Right ventricle myocardium superior (tissue), 1 donor: ENCODE results near the gene FBN2. TPM values are rescaled to one million over a fixed set of nuclear protein-coding genes. Genes with fewer than 3 reads are reported as not detected.
"Not testable (repeated sequence)": the region's sequence is repeated elsewhere in the genome, so short reads cannot be mapped to it uniquely, and the experiment has no call there.

ENCODE experiments used
- ATAC-seq: fragments of 200-7000 bp; cut with Tn5 transposase; one replicate; pipeline ENCODE4 v1.9.1; 2020; ENCODE audit warnings: mild to moderate bottlenecking; ENCODE audit not compliant: poor library complexity
- DNase-seq: peaks from one replicate; pipeline ENCODE4 v3.0.0-alpha.2; 2020
- intact Hi-C: fragments of 100-400 bp; cut with DNase I; formaldehyde crosslinking; loops from one replicate; pipeline ENCODE4 v1.11.2; 2022
- total RNA-seq: library from RNA; stranded (reverse); fragmentation: NEBNext Ultra II Directional; extraction: Animal tissue kit (Norgen Biotek cat#: 25700); gene quantifications from one replicate; pipeline ENCODE4 v1.2.1, GENCODE V29; 2021
- donor health status: DM: no; HTN: yes; CAD: no; lungs with severe emphysema.

The FBN2 gene
- total RNA-seq, 1 donor from 2014 or later = 23.5 TPM

DNA sequence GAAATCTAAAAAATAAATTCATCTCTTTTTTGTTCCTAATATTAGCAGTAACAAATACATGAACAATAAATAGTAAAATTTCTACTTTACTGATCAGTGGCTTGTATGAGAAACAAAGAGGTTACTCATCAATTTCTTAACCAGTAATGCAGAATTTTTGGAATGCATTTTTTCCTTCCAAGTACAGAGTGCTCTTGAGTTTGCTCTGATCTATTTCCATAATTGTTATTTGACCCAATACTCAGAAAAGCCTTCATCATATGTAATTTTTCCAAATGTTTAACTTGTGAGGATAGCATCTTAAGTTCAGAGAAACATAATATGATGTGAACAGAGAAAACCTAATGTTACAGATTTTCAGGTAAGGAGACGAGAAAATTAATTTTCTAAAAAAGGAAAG is 47.3 kb downstream of the FBN2 start:
- intact Hi-C loops = no loop called here
- no peak for DNase-seq
- no peak for ATAC-seq

DNA sequence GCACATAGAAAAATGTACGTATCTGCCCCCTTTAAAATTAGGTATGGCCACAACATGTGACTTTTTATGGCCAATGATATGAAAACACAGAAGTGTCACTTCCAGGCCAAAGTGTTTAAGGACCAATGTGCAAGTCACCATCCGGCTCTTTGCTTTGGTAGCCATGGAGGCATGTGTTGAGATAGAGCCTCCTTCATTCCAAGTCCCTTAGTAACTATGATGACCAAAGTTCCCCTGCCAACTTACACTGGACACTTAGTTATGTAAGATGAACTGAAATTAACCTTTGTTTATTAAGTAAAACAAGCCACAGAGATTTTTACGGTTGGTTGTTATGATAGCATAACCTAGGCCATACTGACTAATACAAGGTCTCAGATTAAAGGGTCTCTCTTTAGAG is 51.0 kb downstream of the FBN2 start:
- intact Hi-C loops = no loop called here
- DNase-seq (no peak), ATAC-seq (no peak)

DNA sequence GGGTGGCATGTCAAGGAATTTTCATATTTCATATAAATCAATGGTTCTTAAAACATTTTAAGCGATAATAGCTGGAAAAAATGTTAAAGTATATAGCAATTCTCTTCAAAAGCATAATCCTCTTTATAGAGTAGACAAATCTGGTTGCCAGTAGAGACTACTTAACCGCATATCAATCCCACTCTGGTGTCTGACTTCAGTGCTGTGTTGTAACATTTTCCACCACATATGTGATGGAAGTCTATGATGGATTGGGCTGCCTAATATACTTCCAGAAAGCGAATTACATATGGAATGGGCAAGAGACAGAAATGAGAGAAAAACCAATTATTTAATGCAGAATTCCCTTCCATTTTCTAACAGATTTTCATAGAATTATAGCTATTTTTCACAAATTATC is 54.3 kb downstream of the FBN2 start:
- intact Hi-C loops = no loop called here
- ATAC-seq (no peak), DNase-seq (no peak)

- ATAC-seq (no peak), DNase-seq (no peak)
- intact Hi-C loops = no loop called here
These were observed 57.0 kb downstream of the FBN2 start for GRCh38 chr5:128480906-128481633.

DNA sequence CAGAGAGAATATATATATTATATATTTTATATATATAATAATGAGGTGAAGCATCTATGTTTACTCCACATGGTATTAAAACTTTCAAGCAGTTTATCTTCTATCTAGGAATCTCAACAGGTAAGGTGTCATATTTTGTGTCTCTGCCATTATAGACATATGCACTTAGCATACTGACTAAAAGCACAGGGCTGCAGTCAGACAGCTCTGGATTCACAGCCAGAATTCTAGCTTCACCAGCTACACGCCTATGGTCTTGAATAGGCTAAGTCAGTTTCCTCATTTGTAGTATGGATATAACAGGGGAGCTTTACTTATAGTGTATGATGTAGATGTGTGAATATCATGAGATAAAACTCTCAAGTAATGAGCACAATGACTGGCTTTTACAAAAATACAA is 57.9 kb downstream of the FBN2 start:
- ATAC-seq (no peak), DNase-seq (no peak)
- intact Hi-C loops = no loop called here

- DNase-seq (no peak), ATAC-seq (no peak)
- intact Hi-C loops = no loop called here
These were observed 59.4 kb downstream of the FBN2 start for GRCh38 chr5:128478386-128479368.

- peak; percentile 84 for ATAC-seq
- intact Hi-C loops = no loop called here
- DNase-seq = no peak
These were observed 60.1 kb downstream of the FBN2 start for GRCh38 chr5:128477944-128478343.

DNA sequence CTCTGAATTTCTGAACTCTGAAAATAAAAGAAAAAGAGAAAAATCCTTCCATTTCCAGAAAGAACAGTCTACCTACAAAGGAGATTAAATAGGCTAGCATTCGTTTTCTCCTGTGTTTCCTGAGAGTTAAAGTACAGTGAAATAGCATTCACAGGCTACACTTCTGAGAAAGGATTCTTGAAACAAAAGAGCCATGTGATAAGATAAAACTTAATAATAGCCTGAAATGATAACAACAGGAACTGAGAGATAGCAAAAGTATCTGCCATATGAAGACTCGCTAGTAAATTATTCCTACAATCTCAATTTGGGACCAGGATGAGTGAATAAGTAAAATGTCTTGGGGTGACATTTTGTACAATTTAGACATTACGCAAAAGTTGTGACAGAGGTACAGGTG is 62.4 kb downstream of the FBN2 start:
- ATAC-seq = no peak
- no peak for DNase-seq
- intact Hi-C loops = no loop called here

GRCh38 chr5:128472919-128473318 is 65.1 kb downstream of the FBN2 start:
- ATAC-seq = peak; percentile 20
- intact Hi-C loops = no loop called here

GRCh38 chr5:128472036-128472435 is 66.0 kb downstream of the FBN2 start:
- intact Hi-C loops = no loop called here
- DNase-seq = no peak

More at GRCh38 chr5:128472919-128473318, 65.1 kb downstream of the FBN2 start:
- DNase-seq = no peak

GRCh38 chr5:128470663-128471062 is 67.4 kb downstream of the FBN2 start:
- intact Hi-C loops = no loop called here
- DNase-seq = no peak
- ATAC-seq = no peak

More at GRCh38 chr5:128472036-128472435, 66.0 kb downstream of the FBN2 start:
- no peak for ATAC-seq

DNA sequence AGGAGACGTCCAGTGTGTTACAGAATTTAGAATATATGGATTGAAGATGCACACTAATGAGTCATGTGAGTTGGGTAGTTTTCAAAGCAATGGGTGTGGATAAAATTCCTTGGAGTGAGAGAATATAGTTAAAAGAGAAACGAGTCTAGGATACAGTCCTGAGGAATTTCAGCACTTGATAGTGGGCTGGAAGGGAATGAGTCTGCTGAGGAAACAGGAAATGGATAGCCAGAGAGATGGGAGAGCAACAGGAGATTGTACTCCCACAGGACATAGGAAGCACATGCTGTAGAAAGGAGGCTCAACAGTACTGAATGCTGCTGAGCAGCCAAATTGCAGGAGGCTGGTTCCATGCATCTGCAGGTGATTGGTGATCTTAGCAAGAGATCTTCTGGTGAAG is 68.1 kb downstream of the FBN2 start:
- ATAC-seq (no peak), DNase-seq (no peak)
- intact Hi-C loops = no loop called here

- no peak for ATAC-seq
- intact Hi-C loops = no loop called here
These were observed 71.1 kb downstream of the FBN2 start for GRCh38 chr5:128466980-128467379.

DNA sequence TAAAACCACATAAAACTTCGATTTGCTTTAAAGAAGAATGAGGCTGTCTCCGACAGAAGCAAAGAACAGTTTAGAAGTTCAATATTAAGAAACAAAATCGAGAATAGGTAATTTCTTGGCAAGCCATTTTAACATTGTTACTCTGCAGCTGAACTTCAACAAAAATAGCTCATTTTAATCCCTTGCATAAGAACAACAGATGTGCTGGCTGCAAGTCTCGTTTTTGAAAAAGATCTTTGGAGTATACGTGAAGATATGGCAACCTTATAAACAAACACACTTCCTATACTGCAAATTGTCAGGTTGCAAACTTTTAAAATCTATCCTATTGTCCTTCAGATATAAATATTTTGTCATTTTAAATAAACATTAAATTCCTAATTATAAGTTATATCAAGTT is 71.5 kb downstream of the FBN2 start:
- ATAC-seq = no peak
- intact Hi-C loops = no loop called here
- DNase-seq = no peak

More at GRCh38 chr5:128466980-128467379, 71.1 kb downstream of the FBN2 start:
- no peak for DNase-seq

- intact Hi-C loops = no loop called here
- DNase-seq (peak; percentile 46), ATAC-seq (peak; percentile 48)
These were observed 73.4 kb downstream of the FBN2 start for GRCh38 chr5:128464596-128464995.

DNA sequence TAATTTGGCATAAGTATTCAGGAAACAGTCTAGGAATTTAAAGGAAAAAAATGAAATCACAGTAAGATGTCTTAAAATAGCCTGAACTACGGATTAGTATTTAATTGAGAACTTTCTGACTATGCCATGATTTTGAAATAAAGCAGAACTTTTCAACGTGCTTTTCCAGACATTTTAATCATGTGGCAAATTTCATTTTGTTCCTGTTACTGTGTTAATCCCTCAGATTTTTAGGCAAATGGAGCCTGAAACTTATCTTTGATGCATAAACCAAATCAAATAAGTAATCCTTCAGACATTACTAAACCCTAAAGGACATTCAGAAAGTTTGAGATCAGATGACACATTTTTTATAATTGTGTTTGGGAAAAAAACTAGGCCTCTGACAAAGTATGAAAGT is 75.7 kb downstream of the FBN2 start:
- intact Hi-C loops = no loop called here
- no peak for DNase-seq
- ATAC-seq = no peak

DNA sequence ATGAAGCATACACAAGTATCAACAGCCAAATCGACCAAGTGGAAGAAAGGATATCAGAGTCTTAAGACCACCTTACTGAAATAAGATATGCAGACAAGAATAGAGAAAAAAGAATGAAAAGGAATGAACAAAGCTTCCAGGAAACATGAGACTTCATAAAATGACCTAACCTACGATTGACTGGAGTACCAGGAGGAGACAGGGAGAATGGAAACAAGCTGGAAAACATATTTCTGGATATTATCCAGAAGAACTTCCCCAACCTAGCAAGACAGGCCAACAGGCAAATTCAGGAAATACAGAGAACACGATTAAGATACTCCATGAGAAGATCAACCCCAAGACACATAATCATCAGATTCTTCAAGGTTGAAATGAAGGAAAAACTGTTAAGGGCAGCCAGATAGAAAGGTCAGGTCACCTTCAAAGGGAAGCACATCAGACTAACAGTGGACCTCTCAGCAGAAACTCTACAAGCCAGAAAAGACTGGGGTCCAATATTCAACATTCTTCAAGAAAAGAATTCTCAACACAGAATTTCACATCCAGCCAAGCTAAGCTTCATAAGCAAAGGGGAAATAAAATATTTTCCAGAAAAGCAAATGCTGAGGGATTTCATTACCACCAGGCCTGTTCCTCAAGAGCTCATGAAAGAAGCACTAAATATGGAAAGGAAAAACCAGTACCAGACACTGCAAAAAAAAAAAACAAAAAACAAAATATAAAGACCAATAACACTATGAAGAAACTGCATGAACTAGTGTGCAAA is 80.7 kb downstream of the FBN2 start:
- ATAC-seq, intact Hi-C loops, DNase-seq: not testable (repeated sequence)

- DNase-seq = no peak
- ATAC-seq = no peak
- intact Hi-C loops = no loop called here
These were observed 82.1 kb downstream of the FBN2 start for GRCh38 chr5:128455841-128456361.

- ATAC-seq = no peak
- DNase-seq = no peak
- intact Hi-C loops = no loop called here
These were observed 84.9 kb downstream of the FBN2 start for GRCh38 chr5:128453121-128453520.
